RWPE1 (cell line): ENCODE results near the gene CNNM4.
"Not testable (repeated sequence)": the region's sequence is repeated elsewhere in the genome, so short reads cannot be mapped to it uniquely, and the experiment has no call there.

Experiments
- CTCF ChIA-PET: fragments of 350-600 bp; sonication (Branson Sonifier 250); formaldehyde crosslinking; extraction: SDS; loops from one replicate; lab custom pipeline; 2021; lab: Yijun Ruan, JAX
- POLR2A ChIA-PET: fragments of 400-600 bp; formaldehyde crosslinking; extraction: SDS; loops from one replicate; lab custom pipeline; 2020; ENCODE audit warnings: antibody characterized with exemption; ENCODE audit not compliant: low non-redundant PET; lab: Yijun Ruan, JAX
- DNase-seq: peaks from one replicate; pipeline ENCODE4 v3.0.0; 2012; ENCODE audit warnings: low spot score
- H3K27ac ChIP-seq: fragments of 450-650 bp; 2 replicates; pipeline ENCODE4 v1.5.1; 2017
- TF ChIP-seq, protein P1 (sequence below): fragments of 450-650 bp; conservative IDR thresholded peaks from 2 replicates; pipeline ENCODE4 v1.5.1; 2017; ENCODE audit warnings: low read depth, mild to moderate bottlenecking

The CNNM4 gene

DNA sequence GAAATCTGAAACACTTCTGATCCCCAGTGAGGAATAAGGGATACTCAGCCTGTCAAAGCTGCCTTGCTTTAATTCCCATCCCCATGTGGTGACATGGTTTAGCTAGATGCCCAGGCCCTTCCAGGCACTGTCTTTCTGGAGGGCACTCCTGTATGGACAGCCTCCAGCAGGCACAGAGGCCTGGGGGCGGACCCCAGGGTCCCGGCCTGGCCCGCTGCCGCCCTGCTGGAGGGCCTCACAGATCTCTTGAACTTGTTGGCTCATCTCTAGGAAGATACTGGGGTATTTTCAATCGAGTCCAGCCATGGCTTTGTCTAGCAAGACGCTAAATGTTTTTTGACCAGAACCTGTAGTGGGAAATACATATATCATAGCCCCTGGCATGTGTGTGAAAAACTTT lies 34.4 kb downstream of the CNNM4 start:
- DNase-seq = no peak
- H3K27ac ChIP-seq = no peak overlapping the region
- POLR2A ChIA-PET = no interaction called here
- CTCF ChIA-PET = no interaction called here
- TF ChIP-seq, protein P1, sequence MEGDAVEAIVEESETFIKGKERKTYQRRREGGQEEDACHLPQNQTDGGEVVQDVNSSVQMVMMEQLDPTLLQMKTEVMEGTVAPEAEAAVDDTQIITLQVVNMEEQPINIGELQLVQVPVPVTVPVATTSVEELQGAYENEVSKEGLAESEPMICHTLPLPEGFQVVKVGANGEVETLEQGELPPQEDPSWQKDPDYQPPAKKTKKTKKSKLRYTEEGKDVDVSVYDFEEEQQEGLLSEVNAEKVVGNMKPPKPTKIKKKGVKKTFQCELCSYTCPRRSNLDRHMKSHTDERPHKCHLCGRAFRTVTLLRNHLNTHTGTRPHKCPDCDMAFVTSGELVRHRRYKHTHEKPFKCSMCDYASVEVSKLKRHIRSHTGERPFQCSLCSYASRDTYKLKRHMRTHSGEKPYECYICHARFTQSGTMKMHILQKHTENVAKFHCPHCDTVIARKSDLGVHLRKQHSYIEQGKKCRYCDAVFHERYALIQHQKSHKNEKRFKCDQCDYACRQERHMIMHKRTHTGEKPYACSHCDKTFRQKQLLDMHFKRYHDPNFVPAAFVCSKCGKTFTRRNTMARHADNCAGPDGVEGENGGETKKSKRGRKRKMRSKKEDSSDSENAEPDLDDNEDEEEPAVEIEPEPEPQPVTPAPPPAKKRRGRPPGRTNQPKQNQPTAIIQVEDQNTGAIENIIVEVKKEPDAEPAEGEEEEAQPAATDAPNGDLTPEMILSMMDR = no peak

DNA sequence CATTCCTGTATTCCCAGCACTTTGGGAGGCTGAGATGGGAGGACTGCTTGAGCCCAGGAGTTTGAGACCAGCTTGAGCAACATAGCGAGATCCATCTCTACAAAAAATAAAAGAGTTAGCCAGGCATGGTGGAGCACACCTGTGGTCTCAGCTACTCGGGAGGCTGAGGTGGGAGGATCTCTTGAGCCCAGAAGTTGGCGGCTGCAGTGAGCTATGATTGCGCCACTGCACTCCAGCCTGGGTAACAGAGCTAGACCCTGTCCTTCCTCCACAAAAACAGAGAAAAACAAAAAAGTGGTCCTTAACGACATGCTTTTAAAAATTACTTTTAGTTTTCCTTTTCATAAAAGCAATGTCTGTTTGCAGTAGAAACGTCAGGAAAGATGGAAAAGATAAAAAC lies 35.8 kb downstream of the CNNM4 start:
- DNase-seq, H3K27ac ChIP-seq, POLR2A ChIA-PET: not testable (repeated sequence)
- CTCF ChIA-PET = interaction anchor here (0.6 kb wide), 1 partner anchor 17 kb away, joined by 6 read pairs; no protein-coding TSS in a partner anchor

DNA sequence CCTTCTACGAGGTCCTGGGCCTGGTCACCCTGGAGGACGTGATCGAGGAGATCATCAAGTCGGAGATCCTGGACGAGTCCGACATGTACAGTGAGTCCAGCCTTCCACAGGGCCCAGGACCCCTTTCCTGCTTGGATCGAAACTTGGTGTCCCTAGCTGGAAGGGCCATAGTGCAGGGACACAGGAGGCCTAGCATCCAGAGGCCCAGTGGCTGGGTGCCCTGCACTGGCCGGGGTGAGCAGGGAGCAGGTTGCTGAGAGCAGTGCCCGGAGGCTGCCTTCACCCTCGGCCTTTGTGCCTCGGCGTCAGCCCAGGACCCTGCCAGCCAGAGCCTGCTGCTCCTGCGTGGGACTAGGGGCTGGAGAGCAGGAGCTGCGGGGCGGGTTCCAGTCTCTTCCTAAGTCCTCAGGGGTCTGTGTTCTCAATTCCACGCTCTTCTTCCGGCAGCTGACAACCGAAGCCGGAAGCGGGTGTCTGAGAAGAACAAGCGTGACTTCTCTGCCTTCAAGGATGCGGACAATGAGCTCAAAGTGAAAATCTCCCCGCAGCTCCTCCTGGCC lies 36.4 kb downstream of the CNNM4 start:
- POLR2A ChIA-PET = no interaction called here
- CTCF ChIA-PET = interaction anchor here (0.6 to 0.7 kb wide), 2 partner anchors 18 to 192 kb away, joined by 4 to 6 read pairs; no protein-coding TSS in a partner anchor
- DNase-seq = no peak
- no peak overlapping the region for H3K27ac ChIP-seq
- TF ChIP-seq, protein P1 = no peak

DNA sequence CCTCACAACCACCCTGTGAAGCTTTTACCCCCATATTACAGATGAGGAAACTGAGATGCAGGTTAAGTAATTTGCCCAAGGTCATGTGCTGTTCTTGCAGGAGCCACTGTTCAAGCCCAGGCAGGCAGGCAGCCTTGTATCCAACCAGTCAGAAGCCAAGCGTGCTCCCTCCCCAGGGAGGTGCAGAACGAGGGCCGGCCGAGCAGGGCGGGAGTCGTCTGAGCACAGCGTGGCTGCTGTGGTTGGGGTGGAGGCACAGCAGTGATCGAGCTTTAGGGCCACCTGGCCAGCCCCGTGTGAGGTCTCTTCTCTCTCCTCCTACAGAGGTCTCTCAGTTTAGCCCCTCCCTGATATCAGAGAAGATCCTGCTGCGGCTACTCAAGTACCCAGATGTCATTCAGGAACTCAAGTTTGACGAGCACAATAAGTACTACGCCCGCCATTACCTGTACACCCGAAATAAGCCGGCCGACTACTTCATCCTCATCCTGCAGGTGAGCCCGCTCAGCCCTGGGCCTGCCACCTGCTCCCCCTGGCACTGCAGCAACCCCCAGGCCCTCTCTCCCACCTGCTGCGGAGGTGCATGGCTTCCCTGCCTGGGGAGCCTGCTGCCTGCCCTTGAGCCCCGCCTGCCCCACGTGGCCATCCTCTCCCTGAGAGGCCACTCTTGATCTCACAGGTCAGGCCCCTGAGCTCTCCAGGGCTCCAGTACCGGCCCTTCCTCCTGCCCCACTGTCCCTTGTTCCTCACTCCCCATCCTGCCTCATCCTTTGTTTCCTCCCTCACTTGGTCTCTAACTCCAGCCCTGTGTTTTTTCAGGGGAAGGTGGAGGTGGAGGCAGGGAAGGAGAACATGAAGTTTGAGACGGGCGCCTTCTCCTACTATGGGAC lies 38.3 kb downstream of the CNNM4 start:
- ChIA-PET POLR2A (no interaction called here), CTCF (no interaction called here)
- no peak overlapping the region for H3K27ac ChIP-seq
- DNase-seq = no peak
- TF ChIP-seq, protein P1 = no peak

DNA sequence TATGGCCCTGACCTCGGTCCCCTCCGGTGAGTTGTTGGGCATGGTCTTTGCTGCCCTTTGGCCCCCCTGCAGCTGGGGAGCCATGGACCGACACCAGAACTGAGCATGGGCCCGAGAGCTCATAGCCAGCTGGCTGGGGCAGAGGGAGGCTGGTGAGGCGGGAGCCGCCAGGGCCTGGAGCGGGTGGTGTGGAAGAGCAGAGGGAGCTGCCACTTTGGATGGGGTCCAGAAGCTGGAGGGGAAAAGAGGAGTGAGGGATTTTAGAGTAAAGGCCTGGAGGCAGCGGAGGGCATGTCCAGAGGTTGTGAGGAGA lies 38.9 kb downstream of the CNNM4 start:
- TF ChIP-seq, protein P1 = no peak
- POLR2A ChIA-PET = no interaction called here
- no peak overlapping the region for H3K27ac ChIP-seq
- no peak for DNase-seq
- CTCF ChIA-PET = interaction anchor here (0.6 kb wide), 2 partner anchors 21 to 879 kb away, joined by 3 read pairs; no protein-coding TSS in a partner anchor

DNA sequence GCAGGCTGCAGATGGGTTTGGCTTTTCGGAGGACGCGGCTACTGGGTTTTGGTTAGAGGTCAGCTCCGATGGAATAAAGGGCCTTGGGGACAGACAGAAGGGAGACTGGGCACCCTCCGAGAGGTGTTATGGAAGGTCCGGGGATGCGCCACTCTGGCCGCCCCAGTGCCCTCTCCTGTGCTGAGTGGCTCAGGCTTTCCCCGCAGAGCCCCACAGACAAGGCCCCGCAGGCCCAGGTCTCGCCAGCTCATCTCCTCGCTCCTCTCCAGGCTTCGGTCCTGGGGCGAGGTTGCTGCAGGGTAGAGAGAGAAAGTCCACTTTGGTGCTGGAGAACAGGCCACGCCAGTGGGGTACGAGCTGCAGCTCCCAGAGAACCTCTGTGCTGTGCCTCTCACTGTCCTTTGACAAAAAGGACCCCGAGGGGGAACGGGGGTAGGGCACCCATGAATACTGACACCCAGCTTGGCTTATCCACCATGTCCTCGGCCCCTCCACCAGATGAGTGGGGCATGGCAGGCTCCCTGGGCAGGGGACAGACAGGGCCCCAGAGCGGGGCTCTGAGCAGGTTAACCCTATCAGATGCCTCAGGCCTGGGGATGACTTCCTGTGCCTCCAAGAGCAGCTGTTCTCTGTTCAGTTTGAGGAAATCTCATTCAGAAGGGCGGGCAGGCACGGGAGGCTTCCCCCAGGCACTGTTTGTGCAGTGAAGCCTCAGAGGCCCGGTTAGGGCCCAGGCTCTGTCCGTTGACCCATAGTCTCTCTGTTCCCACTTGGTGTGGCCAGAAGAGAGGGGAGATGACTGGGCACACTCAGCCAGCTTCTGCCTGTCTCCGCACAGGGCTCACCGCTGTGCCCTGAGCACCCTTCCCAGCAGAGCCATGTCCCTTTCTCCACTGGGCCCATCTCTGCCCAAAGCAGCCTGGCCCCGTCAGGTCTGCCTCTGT lies 39.6 kb downstream of the CNNM4 start:
- TF ChIP-seq, protein P1 = no peak
- POLR2A ChIA-PET = no interaction called here
- CTCF ChIA-PET = interaction anchor here (0.6 to 1.8 kb wide), 15 partner anchors 12 to 879 kb away, joined by 3 to 6 read pairs (median 3); partner anchors contain the start of genes ANKRD39 and CNNM4
- H3K27ac ChIP-seq = no peak overlapping the region
- DNase-seq = no peak
